NCI-H345 (cell line): ENCODE data around the gene NCOA3.
"Not testable (repeated sequence)": the region's sequence is repeated elsewhere in the genome, so short reads cannot be mapped to it uniquely, and the experiment has no call there.

Experiments
- DNase-seq: peaks from one replicate; lab custom pipeline; 2025; lab: John Stamatoyannopoulos, UW

The NCOA3 gene

GRCh38 chr20:47540443-47541354 lies 39.0 kb downstream of the NCOA3 start:
- no peak for DNase-seq

- no peak for DNase-seq
These were observed 39.8 kb downstream of the NCOA3 start for GRCh38 chr20:47541355-47541922.

- DNase-seq = no peak
These were observed 41.3 kb downstream of the NCOA3 start for GRCh38 chr20:47543006-47543431.

- no peak for DNase-seq
These were observed 42.6 kb downstream of the NCOA3 start for GRCh38 chr20:47544240-47544639.

GRCh38 chr20:47544852-47545251 lies 43.2 kb downstream of the NCOA3 start:
- no peak for DNase-seq

GRCh38 chr20:47545499-47545898 lies 43.8 kb downstream of the NCOA3 start:
- DNase-seq = no peak

- DNase-seq = no peak
These were observed 44.7 kb downstream of the NCOA3 start for GRCh38 chr20:47546184-47547033.

GRCh38 chr20:47547034-47547387 lies 45.3 kb downstream of the NCOA3 start:
- no peak for DNase-seq

GRCh38 chr20:47549671-47550070 lies 48.0 kb downstream of the NCOA3 start:
- no peak for DNase-seq

- DNase-seq = no peak
These were observed 49.5 kb downstream of the NCOA3 start for GRCh38 chr20:47551222-47551621.

- peak; percentile 17 for DNase-seq
These were observed 50.2 kb downstream of the NCOA3 start for GRCh38 chr20:47551841-47552240.

- no peak for DNase-seq
These were observed 51.3 kb downstream of the NCOA3 start for GRCh38 chr20:47552996-47553395.

GRCh38 chr20:47553594-47554235 lies 52.0 kb downstream of the NCOA3 start:
- not testable (repeated sequence) for DNase-seq

GRCh38 chr20:47554283-47554682 lies 52.6 kb downstream of the NCOA3 start:
- not testable (repeated sequence) for DNase-seq

GRCh38 chr20:47557218-47557617 lies 55.5 kb downstream of the NCOA3 start:
- DNase-seq = no peak

GRCh38 chr20:47557791-47558190 lies 56.1 kb downstream of the NCOA3 start:
- DNase-seq = no peak

- DNase-seq = no peak
These were observed 56.8 kb downstream of the NCOA3 start for GRCh38 chr20:47558295-47559066.

- DNase-seq = no peak
These were observed 57.5 kb downstream of the NCOA3 start for GRCh38 chr20:47559141-47559540.

GRCh38 chr20:47561180-47561579 lies 59.5 kb downstream of the NCOA3 start:
- no peak for DNase-seq

GRCh38 chr20:47561603-47562583 lies 60.2 kb downstream of the NCOA3 start:
- no peak for DNase-seq
